ENCODE data around the gene HTR3D. TPM values are rescaled to one million over a fixed set of nuclear protein-coding genes. Genes with fewer than 3 reads are reported as not detected.
A peak's percentile ranks its signal among the peaks of the same experiment; 100 is the strongest.

Gene HTR3D
- total and polyA plus RNA-seq, 9 of the 15 experiments (the other 6 are each of a cell fraction or from before 2014, with no cell fraction given), result not detected

DNA sequence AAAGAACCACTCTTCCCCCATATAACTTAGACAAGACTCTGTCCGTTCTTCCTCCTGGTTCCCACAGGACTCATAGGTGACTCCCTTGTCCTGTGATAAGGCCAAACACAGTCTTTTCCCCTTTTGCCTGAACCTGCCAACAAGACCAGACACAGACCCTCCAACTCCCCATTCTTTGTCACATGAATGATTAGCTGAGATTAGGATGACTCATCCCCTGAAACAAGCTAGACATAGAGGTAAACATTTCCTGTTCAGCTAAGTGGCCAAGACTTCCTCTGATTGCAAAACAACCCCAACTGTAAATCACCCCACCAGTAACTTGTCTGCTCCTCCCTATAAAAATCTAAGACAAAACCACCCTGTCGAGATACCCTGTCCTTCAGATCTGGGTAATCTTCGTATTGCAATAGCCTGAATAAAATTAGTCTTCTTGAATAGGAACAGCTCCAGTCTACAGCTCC is 53.9 kb downstream of the HTR3D start (continued):
- peak; percentile 93 for TF ChIP-seq SMARCE1 (IDR thresholded peaks at IDR 0.05)
- TF ChIP-seq NBN (IDR thresholded peaks at IDR 0.05; ENCODE audit: low read depth), result peak; percentile 58; the same call in 1 of the 2 replicates
- TF ChIP-seq PTRF (tag; IDR thresholded peaks at IDR 0.05), result 0 out of 2 replicates have a peak, but pooled peaks have one; percentile 27
- no peak for TF ChIP-seq SIN3A (IDR thresholded peaks at IDR 0.05; ENCODE audit: borderline replicate concordance in 2 of 2, control insufficient read depth in 1 of 2, low read depth in 2 of 2, low read length in 2 of 2)
- 0 out of 2 replicates have a peak, but pooled peaks have one; percentile 15 for TF ChIP-seq MAFK (IDR thresholded peaks at IDR 0.05; ENCODE audit: low read length)
- no peak for TF ChIP-seq GATAD2A (IDR thresholded peaks at IDR 0.05)
- TF ChIP-seq ZNF584 (CRISPR knock-in tag; IDR thresholded peaks at IDR 0.05; ENCODE audit: low read depth), result 0 out of 2 replicates have a peak, but pooled peaks have one; percentile 45
- peak; percentile 42 to 96; a peak in 3 of 4 replicates for TF ChIP-seq RCOR1 (IDR thresholded peaks at IDR 0.05; ENCODE audit: borderline replicate concordance in 1 of 2, low read depth in 2 of 2, low read length in 2 of 2)
- peak; percentile 98 for TF ChIP-seq FOSL1 (tag; conservative IDR thresholded peaks at IDR 0.05)
- TF ChIP-seq KDM1A (IDR thresholded peaks at IDR 0.05), result peak; percentile 89 to 91
- no peak for TF ChIP-seq ELF2 (CRISPR knock-in tag; IDR thresholded peaks at IDR 0.05)
- peak; percentile 100 for TF ChIP-seq JUND (IDR thresholded peaks at IDR 0.05; ENCODE audit: borderline replicate concordance, low read depth, low read length)
- TF ChIP-seq JUND (tag; IDR thresholded peaks at IDR 0.05; ENCODE audit: borderline replicate concordance, low read depth, low read length), result peak; percentile 99
- TF ChIP-seq MAFG (tag; conservative IDR thresholded peaks at IDR 0.05), result 0 out of 2 replicates have a peak, but pooled peaks have one; percentile 10
- TF ChIP-seq JUN (IDR thresholded peaks at IDR 0.05; ENCODE audit: borderline replicate concordance, low read depth, low read length), result peak; percentile 98
- TF ChIP-seq JUN (CRISPR knock-in tag; IDR thresholded peaks at IDR 0.05; ENCODE audit: borderline replicate concordance), result no peak
- TF ChIP-seq CTBP1 (IDR thresholded peaks at IDR 0.05; ENCODE audit: borderline replicate concordance), result peak; percentile 66; the same call in 1 of the 2 replicates
- peak; percentile 82 for TF ChIP-seq DPF2 (IDR thresholded peaks at IDR 0.05)
- TF ChIP-seq SRSF1 (IDR thresholded peaks at IDR 0.05; ENCODE audit: low read depth, low read length), result no peak
- peak; percentile 78 for TF ChIP-seq CBX5 (IDR thresholded peaks at IDR 0.05; ENCODE audit: borderline replicate concordance, low read depth)
- TF ChIP-seq DACH1 (IDR thresholded peaks at IDR 0.05; ENCODE audit: partially characterized antibody), result peak; percentile 25
- peak; percentile 66; the same call in 1 of the 2 replicates for TF ChIP-seq EHMT2 (IDR thresholded peaks at IDR 0.05)
- TF ChIP-seq ZNF644 (tag; IDR thresholded peaks at IDR 0.05; ENCODE audit: low read depth), result 0 out of 2 replicates have a peak, but pooled peaks have one; percentile 29
- TF ChIP-seq MTA1 (IDR thresholded peaks at IDR 0.05; ENCODE audit: borderline replicate concordance), result peak; percentile 57; the same call in 1 of the 2 replicates
- peak; percentile 88 for TF ChIP-seq SMAD4 (CRISPR knock-in tag; conservative IDR thresholded peaks at IDR 0.05)
- peak; percentile 71 for TF ChIP-seq JUNB (CRISPR knock-in tag; conservative IDR thresholded peaks at IDR 0.05)
- TF ChIP-seq HMBOX1 (IDR thresholded peaks at IDR 0.05), result peak; percentile 69; the same call in 1 of the 2 replicates
- 0 out of 2 replicates have a peak, but pooled peaks have one; percentile 12 for TF ChIP-seq DDX20 (tag; IDR thresholded peaks at IDR 0.05; ENCODE audit: low read depth)
- TF ChIP-seq TAL1 (IDR thresholded peaks at IDR 0.05), result 0 out of 2 replicates have a peak, but pooled peaks have one; percentile 17
- TF ChIP-seq BHLHE40 (IDR thresholded peaks at IDR 0.05; ENCODE audit: low read length), result peak; percentile 72
- peak; percentile 74; the same call in 1 of the 2 replicates for TF ChIP-seq FOXJ2 (tag; IDR thresholded peaks at IDR 0.05)
- TF ChIP-seq TEAD1 (CRISPR knock-in tag; IDR thresholded peaks at IDR 0.05), result 0 out of 4 replicates have a peak, but pooled peaks of 1 of the 2 experiments have one; percentile 7
- TF ChIP-seq CBX1 (IDR thresholded peaks at IDR 0.05; ENCODE audit: low read depth), result no peak
